ENCODE results near the gene RNU5D-1. TPM values are rescaled to one million over a fixed set of nuclear protein-coding genes. Genes with fewer than 3 reads are reported as not detected.

Gene RNU5D-1
- total RNA-seq, 2 donors from 2014 or later, result not detected

DNA sequence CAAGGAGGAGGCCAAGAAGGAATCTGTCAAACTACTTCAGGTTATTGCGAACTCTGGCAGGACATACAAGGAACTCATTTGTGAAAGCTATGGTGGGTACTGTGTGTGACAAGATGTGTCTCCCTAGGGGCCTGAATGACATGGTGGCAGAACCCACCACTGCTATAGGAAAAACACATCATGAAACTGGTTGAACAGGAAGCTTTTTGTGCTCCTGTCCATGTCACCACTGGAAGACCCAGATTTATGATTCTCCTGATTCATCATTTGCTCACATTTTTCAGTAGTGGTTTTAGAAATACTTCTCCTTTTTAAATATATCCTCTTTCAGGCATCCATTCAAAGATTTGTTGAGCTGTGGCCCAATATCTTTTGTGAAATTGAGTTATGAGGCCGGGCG is 32.8 kb downstream of the RNU5D-1 start:
- no peaks in the 10 kb centered on the region for H3K36me3 Mint-ChIP-seq (ENCODE audit: low read depth)

DNA sequence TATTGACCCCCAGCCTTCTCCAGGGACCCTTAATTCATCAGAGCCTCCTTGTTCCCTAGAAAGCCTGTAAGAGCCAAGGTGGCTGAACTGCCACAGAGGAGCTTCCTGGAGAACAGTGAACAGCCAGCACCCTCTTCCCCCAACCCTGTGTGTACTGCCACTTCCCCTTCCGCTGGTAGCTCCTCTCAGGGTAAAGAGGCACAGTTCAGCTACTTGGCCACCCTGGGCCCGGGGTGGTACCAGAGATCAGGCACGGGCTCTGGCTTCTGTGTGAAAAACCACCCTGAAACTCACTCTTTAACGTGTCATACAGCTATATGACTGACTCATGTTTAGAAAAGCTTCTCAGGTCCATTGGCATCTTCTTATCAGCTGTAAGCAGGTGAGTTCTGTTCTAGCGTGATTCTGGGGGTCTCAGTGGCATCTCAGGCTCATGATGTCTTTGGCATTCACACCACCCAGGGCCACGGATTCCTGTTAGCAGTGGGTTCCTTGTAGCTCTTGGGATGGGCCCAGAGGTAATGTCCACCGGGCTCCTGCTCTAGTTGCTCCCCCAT is 34.1 kb downstream of the RNU5D-1 start:
- peaks cover 11% of the 10 kb centered on the region for H3K4me1 Mint-ChIP-seq
- peaks cover 2% of the 10 kb centered on the region for H3K27me3 Mint-ChIP-seq (ENCODE audit: insufficient read depth)
- 90 to 91% methylated on average over 7 of the region's 7 CpGs for WGBS, 2 experiments (ENCODE audit: insufficient coverage in 1 of 2, insufficient read length in 1 of 2)
- H3K4me3 Mint-ChIP-seq, result no peak overlapping the region
- TF ChIP-seq, protein P1, sequence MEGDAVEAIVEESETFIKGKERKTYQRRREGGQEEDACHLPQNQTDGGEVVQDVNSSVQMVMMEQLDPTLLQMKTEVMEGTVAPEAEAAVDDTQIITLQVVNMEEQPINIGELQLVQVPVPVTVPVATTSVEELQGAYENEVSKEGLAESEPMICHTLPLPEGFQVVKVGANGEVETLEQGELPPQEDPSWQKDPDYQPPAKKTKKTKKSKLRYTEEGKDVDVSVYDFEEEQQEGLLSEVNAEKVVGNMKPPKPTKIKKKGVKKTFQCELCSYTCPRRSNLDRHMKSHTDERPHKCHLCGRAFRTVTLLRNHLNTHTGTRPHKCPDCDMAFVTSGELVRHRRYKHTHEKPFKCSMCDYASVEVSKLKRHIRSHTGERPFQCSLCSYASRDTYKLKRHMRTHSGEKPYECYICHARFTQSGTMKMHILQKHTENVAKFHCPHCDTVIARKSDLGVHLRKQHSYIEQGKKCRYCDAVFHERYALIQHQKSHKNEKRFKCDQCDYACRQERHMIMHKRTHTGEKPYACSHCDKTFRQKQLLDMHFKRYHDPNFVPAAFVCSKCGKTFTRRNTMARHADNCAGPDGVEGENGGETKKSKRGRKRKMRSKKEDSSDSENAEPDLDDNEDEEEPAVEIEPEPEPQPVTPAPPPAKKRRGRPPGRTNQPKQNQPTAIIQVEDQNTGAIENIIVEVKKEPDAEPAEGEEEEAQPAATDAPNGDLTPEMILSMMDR (conservative IDR thresholded peaks at IDR 0.05), result no peak
- Histone ChIP-seq H3K4me1 (ENCODE audit: control insufficient read depth, insufficient read depth, low read length) (peaks cover 2% of the 10 kb centered on the region), H3K9ac (ENCODE audit: extremely low read depth, low read length, poor library complexity, severe bottlenecking) (no peak overlapping the region), H3K9me3 (ENCODE audit: control insufficient read depth, low read length) (no peaks in the 10 kb centered on the region), H3K36me3 (ENCODE audit: control insufficient read depth, insufficient read depth, low read length) (no peaks in the 10 kb centered on the region), H3K27ac (ENCODE audit: low read depth, low read length) (no peak overlapping the region), H3K27me3 (ENCODE audit: control insufficient read depth, insufficient read depth, low read length, poor library complexity, severe bottlenecking) (no peaks in the 10 kb centered on the region), H3K4me3 (ENCODE audit: low read length) (no peak overlapping the region)
- no peaks in the 10 kb centered on the region for H3K36me3 Mint-ChIP-seq (ENCODE audit: low read depth)
- no peak for DNase-seq
- H3K9me3 Mint-ChIP-seq, result no peaks in the 10 kb centered on the region
- H3K27ac Mint-ChIP-seq, result no peak overlapping the region

More for the DNA sequence above, 32.8 kb downstream of the RNU5D-1 start:
- TF ChIP-seq, protein P1 (conservative IDR thresholded peaks at IDR 0.05), result no peak
- Histone ChIP-seq H3K4me3 (ENCODE audit: low read length) (no peak overlapping the region), H3K27me3 (ENCODE audit: control insufficient read depth, insufficient read depth, low read length, poor library complexity, severe bottlenecking) (no peaks in the 10 kb centered on the region), H3K9me3 (ENCODE audit: control insufficient read depth, low read length) (no peaks in the 10 kb centered on the region), H3K4me1 (ENCODE audit: control insufficient read depth, insufficient read depth, low read length) (peaks cover 2% of the 10 kb centered on the region), H3K9ac (ENCODE audit: extremely low read depth, low read length, poor library complexity, severe bottlenecking) (no peak overlapping the region), H3K27ac (ENCODE audit: low read depth, low read length) (no peak overlapping the region), H3K36me3 (ENCODE audit: control insufficient read depth, insufficient read depth, low read length) (no peaks in the 10 kb centered on the region)
- DNase-seq, result no peak
- no peak overlapping the region for H3K27ac Mint-ChIP-seq
- H3K27me3 Mint-ChIP-seq (ENCODE audit: insufficient read depth), result peaks cover 2% of the 10 kb centered on the region
- H3K4me1 Mint-ChIP-seq, result peaks cover 11% of the 10 kb centered on the region
- no peak overlapping the region for H3K4me3 Mint-ChIP-seq
- 87 to 98% methylated on average over 3 of the region's 3 CpGs for WGBS, 2 experiments (ENCODE audit: insufficient coverage in 1 of 2, insufficient read length in 1 of 2)
- H3K9me3 Mint-ChIP-seq, result no peaks in the 10 kb centered on the region

DNA sequence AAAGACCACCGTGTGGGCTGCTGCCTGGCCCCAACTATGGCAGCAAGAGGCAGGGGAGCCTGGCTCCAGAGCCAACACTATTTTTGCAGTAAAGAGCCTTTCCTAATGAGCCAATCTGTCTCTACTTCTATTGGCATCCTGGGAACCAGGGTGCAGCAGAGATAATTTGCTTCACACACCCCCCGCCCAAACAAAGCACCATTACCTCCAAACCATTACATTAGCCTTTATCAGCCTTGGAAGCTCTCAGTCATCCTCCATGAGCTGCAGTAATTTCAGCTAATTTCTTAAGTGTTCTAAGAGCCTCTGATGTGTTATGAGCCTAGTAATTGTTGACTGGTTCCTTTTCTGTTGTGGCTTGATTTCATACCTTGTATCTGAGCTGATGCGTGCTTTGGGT is 34.9 kb downstream of the RNU5D-1 start:
- Mint-ChIP-seq H3K27me3 (ENCODE audit: insufficient read depth) (peaks cover 3% of the 10 kb centered on the region), H3K4me1 (peaks cover 9% of the 10 kb centered on the region), H3K27ac (no peak overlapping the region), H3K4me3 (no peak overlapping the region), H3K36me3 (ENCODE audit: low read depth) (no peaks in the 10 kb centered on the region), H3K9me3 (no peaks in the 10 kb centered on the region)
- no peak for DNase-seq
- Histone ChIP-seq H3K9me3 (ENCODE audit: control insufficient read depth, low read length) (no peaks in the 10 kb centered on the region), H3K36me3 (ENCODE audit: control insufficient read depth, insufficient read depth, low read length) (no peaks in the 10 kb centered on the region), H3K27ac (ENCODE audit: low read depth, low read length) (no peak overlapping the region), H3K27me3 (ENCODE audit: control insufficient read depth, insufficient read depth, low read length, poor library complexity, severe bottlenecking) (no peaks in the 10 kb centered on the region), H3K4me1 (ENCODE audit: control insufficient read depth, insufficient read depth, low read length) (peaks cover 2% of the 10 kb centered on the region), H3K9ac (ENCODE audit: extremely low read depth, low read length, poor library complexity, severe bottlenecking) (no peak overlapping the region), H3K4me3 (ENCODE audit: low read length) (no peak overlapping the region)
- TF ChIP-seq, protein P1 (conservative IDR thresholded peaks at IDR 0.05), result no peak
- 95 to 100% methylated on average over 2 of the region's 3 CpGs for WGBS, 2 experiments (ENCODE audit: insufficient coverage in 1 of 2, insufficient read length in 1 of 2)
